Activated T-helper 1 cell treated with anti-CD3 and anti-CD28 coated beads, Interleukin-12 subunit alpha, Interleukin-12 subunit beta, Interleukin-2, Interleukin-4 antibody, amounts not matched to agents 30 ng/mL and 10 ng/mL and 1 ng/mL, durations not matched to agents 14 hours and 24 hours and 36 hours (primary cell): ENCODE data around the gene SIAH2. TPM values are rescaled to one million over a fixed set of nuclear protein-coding genes. Genes with fewer than 3 reads are reported as not detected.

Experiments
- DNase-seq: peaks from one replicate; pipeline ENCODE4 v3.0.0; 2021; ENCODE audit warnings: low spot score
- H3K27ac Mint-ChIP-seq: one replicate; pipeline ENCODE4 v1.8.0; 2021; ENCODE audit warnings: mild to moderate bottlenecking, mixed read lengths
- H3K27me3 Mint-ChIP-seq: one replicate; pipeline ENCODE4 v1.8.0; 2022; ENCODE audit warnings: mild to moderate bottlenecking, moderate library complexity, mixed read lengths; ENCODE audit not compliant: insufficient read depth
- H3K36me3 Mint-ChIP-seq: one replicate; pipeline ENCODE4 v1.8.0; 2021; ENCODE audit warnings: low read depth, mixed read lengths
- H3K4me1 Mint-ChIP-seq: one replicate; pipeline ENCODE4 v1.8.0; 2021; ENCODE audit warnings: low read depth, mixed read lengths
- H3K4me3 Mint-ChIP-seq: one replicate; pipeline ENCODE4 v1.8.0; 2021; ENCODE audit warnings: mild to moderate bottlenecking, moderate library complexity, mixed read lengths
- H3K9me3 Mint-ChIP-seq: one replicate; pipeline ENCODE4 v1.8.0; 2021; ENCODE audit warnings: mixed read lengths
- intact Hi-C: fragments of 100-400 bp; cut with micrococcal nuclease; formaldehyde crosslinking; loops from one replicate; pipeline ENCODE4 v1.15.1; 2024
- total RNA-seq: library from RNA; stranded (reverse); gene quantifications from 2 replicates; pipeline ENCODE4 v1.2.3, GENCODE V29; 2022

Gene SIAH2
- total RNA-seq, 1 donor from 2014 or later, result 175 TPM

- Mint-ChIP-seq H3K4me3 (peak overlapping the region; percentile 95), H3K9me3 (peaks cover 6% of the 10 kb centered on the region), H3K36me3 (peaks cover 81% of the 10 kb centered on the region), H3K27ac (peak overlapping the region; percentile 88), H3K27me3 (no peaks in the 10 kb centered on the region), H3K4me1 (peaks cover 80% of the 10 kb centered on the region)
- DNase-seq, result no peak
- intact Hi-C loops, result no loop called here
Measured at GRCh38 chr3:150757364-150757763, 5.6 kb downstream of the SIAH2 start.

GRCh38 chr3:150756491-150757059, 6.4 kb downstream of the SIAH2 start:
- no peak for DNase-seq
- intact Hi-C loops, result no loop called here
- H3K4me3 Mint-ChIP-seq, result peak overlapping the region; percentile 95
- H3K9me3 Mint-ChIP-seq, result peaks cover 6% of the 10 kb centered on the region
- peak overlapping the region; percentile 88 for H3K27ac Mint-ChIP-seq
- H3K27me3 Mint-ChIP-seq, result no peaks in the 10 kb centered on the region
- peaks cover 80% of the 10 kb centered on the region for H3K36me3 Mint-ChIP-seq
- H3K4me1 Mint-ChIP-seq, result peaks cover 88% of the 10 kb centered on the region

GRCh38 chr3:150755902-150756301, 7.1 kb downstream of the SIAH2 start:
- intact Hi-C loops, result no loop called here
- Mint-ChIP-seq H3K27me3 (no peaks in the 10 kb centered on the region), H3K4me3 (peak overlapping the region; percentile 95), H3K4me1 (peaks cover 91% of the 10 kb centered on the region), H3K36me3 (peaks cover 80% of the 10 kb centered on the region), H3K27ac (no peak overlapping the region), H3K9me3 (peaks cover 6% of the 10 kb centered on the region)
- no peak for DNase-seq

- Mint-ChIP-seq H3K4me1 (peaks cover 91% of the 10 kb centered on the region), H3K27me3 (no peaks in the 10 kb centered on the region), H3K36me3 (peaks cover 80% of the 10 kb centered on the region), H3K4me3 (no peak overlapping the region), H3K9me3 (peaks cover 6% of the 10 kb centered on the region), H3K27ac (no peak overlapping the region)
- DNase-seq, result no peak
- intact Hi-C loops, result no loop called here
Measured at GRCh38 chr3:150754896-150755295, 8.1 kb downstream of the SIAH2 start.

- peaks cover 71% of the 10 kb centered on the region for H3K36me3 Mint-ChIP-seq
- peaks cover 6% of the 10 kb centered on the region for H3K9me3 Mint-ChIP-seq
- H3K4me1 Mint-ChIP-seq, result peaks cover 86% of the 10 kb centered on the region
- intact Hi-C loops, result loop anchor here (1.0 kb wide), 2 partner anchors 8 to 14 kb away; no protein-coding TSS in a partner anchor
- peak overlapping the region; percentile 83 for H3K27ac Mint-ChIP-seq
- no peaks in the 10 kb centered on the region for H3K27me3 Mint-ChIP-seq
- no peak for DNase-seq
- H3K4me3 Mint-ChIP-seq, result peak overlapping the region; percentile 11
Measured at GRCh38 chr3:150751781-150752263, 11.1 kb downstream of the SIAH2 start.

GRCh38 chr3:150749255-150749654, 13.7 kb downstream of the SIAH2 start:
- Mint-ChIP-seq H3K4me3 (no peak overlapping the region), H3K36me3 (peaks cover 72% of the 10 kb centered on the region), H3K27me3 (no peaks in the 10 kb centered on the region), H3K4me1 (peaks cover 87% of the 10 kb centered on the region), H3K9me3 (peaks cover 3% of the 10 kb centered on the region), H3K27ac (peak overlapping the region; percentile 40)
- no peak for DNase-seq
- intact Hi-C loops, result no loop called here

- H3K4me1 Mint-ChIP-seq, result peaks cover 87% of the 10 kb centered on the region
- intact Hi-C loops, result no loop called here
- H3K36me3 Mint-ChIP-seq, result peaks cover 72% of the 10 kb centered on the region
- peak overlapping the region; percentile 6 for H3K4me3 Mint-ChIP-seq
- H3K27ac Mint-ChIP-seq, result peak overlapping the region; percentile 23
- H3K9me3 Mint-ChIP-seq, result no peaks in the 10 kb centered on the region
- no peak for DNase-seq
- H3K27me3 Mint-ChIP-seq, result no peaks in the 10 kb centered on the region
Measured at GRCh38 chr3:150748684-150749047, 14.3 kb downstream of the SIAH2 start.

- DNase-seq, result no peak
- H3K36me3 Mint-ChIP-seq, result peaks cover 76% of the 10 kb centered on the region
- no peaks in the 10 kb centered on the region for H3K27me3 Mint-ChIP-seq
- peak overlapping the region; percentile 58 for H3K27ac Mint-ChIP-seq
- intact Hi-C loops, result no loop called here
- peaks cover 90% of the 10 kb centered on the region for H3K4me1 Mint-ChIP-seq
- no peak overlapping the region for H3K4me3 Mint-ChIP-seq
- no peaks in the 10 kb centered on the region for H3K9me3 Mint-ChIP-seq
Measured at GRCh38 chr3:150747886-150748683, 14.9 kb downstream of the SIAH2 start.

- DNase-seq, result no peak
- peak overlapping the region; percentile 46 for H3K27ac Mint-ChIP-seq
- peaks cover 90% of the 10 kb centered on the region for H3K4me1 Mint-ChIP-seq
- H3K9me3 Mint-ChIP-seq, result no peaks in the 10 kb centered on the region
- peaks cover 77% of the 10 kb centered on the region for H3K36me3 Mint-ChIP-seq
- no peak overlapping the region for H3K4me3 Mint-ChIP-seq
- intact Hi-C loops, result no loop called here
- H3K27me3 Mint-ChIP-seq, result no peaks in the 10 kb centered on the region
Measured at GRCh38 chr3:150746791-150747590, 16.0 kb downstream of the SIAH2 start.

GRCh38 chr3:150745832-150746231, 17.1 kb downstream of the SIAH2 start:
- peak overlapping the region; percentile 73 for H3K27ac Mint-ChIP-seq
- DNase-seq, result no peak
- H3K27me3 Mint-ChIP-seq, result no peaks in the 10 kb centered on the region
- H3K4me1 Mint-ChIP-seq, result peaks cover 88% of the 10 kb centered on the region
- H3K4me3 Mint-ChIP-seq, result no peak overlapping the region
- intact Hi-C loops, result no loop called here
- peaks cover 76% of the 10 kb centered on the region for H3K36me3 Mint-ChIP-seq
- no peaks in the 10 kb centered on the region for H3K9me3 Mint-ChIP-seq

GRCh38 chr3:150744919-150745211, 18.1 kb downstream of the SIAH2 start:
- intact Hi-C loops, result no loop called here
- Mint-ChIP-seq H3K36me3 (peaks cover 73% of the 10 kb centered on the region), H3K27ac (peak overlapping the region; percentile 74)

GRCh38 chr3:150744041-150744918, 18.7 kb downstream of the SIAH2 start:
- intact Hi-C loops, result no loop called here
- Mint-ChIP-seq H3K4me1 (peaks cover 89% of the 10 kb centered on the region), H3K27ac (peak overlapping the region; percentile 77), H3K9me3 (no peaks in the 10 kb centered on the region), H3K36me3 (peaks cover 71% of the 10 kb centered on the region), H3K4me3 (no peak overlapping the region), H3K27me3 (no peaks in the 10 kb centered on the region)
- DNase-seq, result no peak

More at GRCh38 chr3:150744919-150745211, 18.1 kb downstream of the SIAH2 start:
- Mint-ChIP-seq H3K27me3 (no peaks in the 10 kb centered on the region), H3K4me3 (no peak overlapping the region), H3K9me3 (no peaks in the 10 kb centered on the region), H3K4me1 (peaks cover 88% of the 10 kb centered on the region)
- DNase-seq, result no peak
